Osteocyte (in vitro differentiated cells): ENCODE results near the gene HEBP2. TPM values are rescaled to one million over a fixed set of nuclear protein-coding genes. Genes with fewer than 3 reads are reported as not detected.

Experiments used
- DNase-seq: peaks from one replicate; pipeline ENCODE4 v3.0.0; 2021; ENCODE audit warnings: mixed read lengths; ENCODE audit not compliant: unreplicated experiment; ENCODE audit errors: extremely low spot score
- H3K27ac Mint-ChIP-seq: one replicate; pipeline ENCODE4 v1.8.0; 2021; ENCODE audit warnings: mild to moderate bottlenecking, mixed read lengths; ENCODE audit not compliant: unreplicated experiment
- H3K27me3 Mint-ChIP-seq: one replicate; pipeline ENCODE4 v1.8.0; 2021; ENCODE audit warnings: mixed read lengths; ENCODE audit not compliant: unreplicated experiment
- H3K36me3 Mint-ChIP-seq: one replicate; pipeline ENCODE4 v1.8.0; 2021; ENCODE audit warnings: mixed read lengths; ENCODE audit not compliant: unreplicated experiment
- H3K4me1 Mint-ChIP-seq: one replicate; pipeline ENCODE4 v1.8.0; 2021; ENCODE audit warnings: mixed read lengths; ENCODE audit not compliant: unreplicated experiment
- H3K4me3 Mint-ChIP-seq: one replicate; pipeline ENCODE4 v1.8.0; 2021; ENCODE audit warnings: mild to moderate bottlenecking, moderate library complexity, mixed read lengths; ENCODE audit not compliant: unreplicated experiment
- H3K9me3 Mint-ChIP-seq: one replicate; pipeline ENCODE4 v1.8.0; 2021; ENCODE audit warnings: mixed read lengths; ENCODE audit not compliant: unreplicated experiment
- total RNA-seq: library from RNA; stranded (reverse); gene quantifications from 2 replicates; pipeline ENCODE4 v1.2.1, GENCODE V29; 2021
- TF ChIP-seq, protein P1 (sequence below): fragments of 200-600 bp; sonication (generic); IDR thresholded peaks from 2 replicates; pipeline ENCODE4 v1.5.0; 2021; ENCODE audit warnings: antibody characterized with exemption, mild to moderate bottlenecking, moderate library complexity

Gene HEBP2
- total RNA-seq, 1 donor from 2014 or later = 36.8 TPM

DNA sequence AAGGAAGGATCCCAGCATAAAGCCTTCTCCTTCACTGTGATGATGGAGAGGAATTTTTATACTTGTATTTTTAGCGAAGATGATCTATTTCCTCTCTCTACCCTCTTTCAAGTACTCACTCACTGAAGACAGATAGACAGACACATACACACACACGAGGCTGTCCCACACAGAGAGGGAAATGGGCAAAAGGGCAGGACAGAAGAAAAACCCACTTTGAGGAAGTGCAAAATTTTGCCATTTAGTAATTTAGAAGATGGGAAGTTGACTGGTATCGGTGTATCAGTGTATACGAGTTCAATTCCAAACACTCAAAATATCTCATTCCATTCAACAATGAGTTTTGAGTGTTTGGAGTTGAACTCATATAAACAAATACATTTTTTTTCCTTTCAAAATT is 30.9 kb downstream of the HEBP2 start:
- H3K27ac Mint-ChIP-seq = no peak overlapping the region
- peaks cover 17% of the 10 kb centered on the region for H3K36me3 Mint-ChIP-seq
- no peak for DNase-seq
- H3K4me3 Mint-ChIP-seq = no peak overlapping the region
- peaks cover 6% of the 10 kb centered on the region for H3K4me1 Mint-ChIP-seq
- TF ChIP-seq, protein P1, sequence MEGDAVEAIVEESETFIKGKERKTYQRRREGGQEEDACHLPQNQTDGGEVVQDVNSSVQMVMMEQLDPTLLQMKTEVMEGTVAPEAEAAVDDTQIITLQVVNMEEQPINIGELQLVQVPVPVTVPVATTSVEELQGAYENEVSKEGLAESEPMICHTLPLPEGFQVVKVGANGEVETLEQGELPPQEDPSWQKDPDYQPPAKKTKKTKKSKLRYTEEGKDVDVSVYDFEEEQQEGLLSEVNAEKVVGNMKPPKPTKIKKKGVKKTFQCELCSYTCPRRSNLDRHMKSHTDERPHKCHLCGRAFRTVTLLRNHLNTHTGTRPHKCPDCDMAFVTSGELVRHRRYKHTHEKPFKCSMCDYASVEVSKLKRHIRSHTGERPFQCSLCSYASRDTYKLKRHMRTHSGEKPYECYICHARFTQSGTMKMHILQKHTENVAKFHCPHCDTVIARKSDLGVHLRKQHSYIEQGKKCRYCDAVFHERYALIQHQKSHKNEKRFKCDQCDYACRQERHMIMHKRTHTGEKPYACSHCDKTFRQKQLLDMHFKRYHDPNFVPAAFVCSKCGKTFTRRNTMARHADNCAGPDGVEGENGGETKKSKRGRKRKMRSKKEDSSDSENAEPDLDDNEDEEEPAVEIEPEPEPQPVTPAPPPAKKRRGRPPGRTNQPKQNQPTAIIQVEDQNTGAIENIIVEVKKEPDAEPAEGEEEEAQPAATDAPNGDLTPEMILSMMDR = no peak
- H3K27me3 Mint-ChIP-seq = no peaks in the 10 kb centered on the region
- H3K9me3 Mint-ChIP-seq = no peaks in the 10 kb centered on the region

DNA sequence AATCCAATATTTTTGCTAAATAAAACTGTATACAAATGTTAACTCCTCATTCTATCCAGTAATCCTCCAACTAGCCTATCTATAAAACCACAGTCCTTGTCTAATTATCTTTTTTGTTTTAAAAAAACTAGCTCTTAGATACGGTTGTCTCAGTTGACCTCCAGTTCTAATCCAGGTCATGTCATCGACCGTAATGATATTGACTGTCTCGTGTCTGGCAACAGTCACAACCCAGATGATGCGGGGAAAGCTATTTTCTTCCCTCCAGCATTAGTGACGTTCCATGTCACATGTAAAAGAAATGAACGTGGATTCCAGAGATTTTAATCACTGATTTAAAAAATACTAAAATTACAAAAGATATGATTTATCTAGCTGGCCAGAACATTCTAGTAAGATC is 35.5 kb downstream of the HEBP2 start:
- Mint-ChIP-seq H3K4me1 (peaks cover 6% of the 10 kb centered on the region), H3K27ac (no peak overlapping the region), H3K4me3 (no peak overlapping the region), H3K36me3 (peaks cover 18% of the 10 kb centered on the region), H3K27me3 (no peaks in the 10 kb centered on the region), H3K9me3 (no peaks in the 10 kb centered on the region)
- TF ChIP-seq, protein P1 = no peak
- DNase-seq = no peak

DNA sequence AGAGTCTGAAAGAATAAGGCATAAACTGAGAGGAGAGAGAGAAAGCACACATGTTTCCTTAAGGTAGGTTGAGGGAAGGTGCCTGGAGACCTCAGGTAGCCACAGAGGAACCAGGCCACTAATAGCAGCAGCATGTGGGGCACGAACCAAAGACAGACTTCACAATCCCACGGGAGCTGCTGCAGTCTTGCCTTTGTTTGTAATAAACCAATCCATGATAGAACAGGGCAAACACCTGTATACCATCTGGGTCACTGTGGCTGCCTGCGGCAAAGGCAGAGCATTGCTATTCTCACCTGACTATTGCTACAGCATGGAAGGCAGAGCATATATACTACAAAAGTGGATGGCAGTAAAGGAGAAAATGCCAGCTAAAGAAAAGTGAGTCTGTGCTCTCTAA is 36.3 kb downstream of the HEBP2 start:
- Mint-ChIP-seq H3K4me1 (peaks cover 1% of the 10 kb centered on the region), H3K27ac (no peak overlapping the region), H3K27me3 (no peaks in the 10 kb centered on the region), H3K9me3 (no peaks in the 10 kb centered on the region), H3K4me3 (no peak overlapping the region), H3K36me3 (peaks cover 18% of the 10 kb centered on the region)
- TF ChIP-seq, protein P1 = no peak
- no peak for DNase-seq

DNA sequence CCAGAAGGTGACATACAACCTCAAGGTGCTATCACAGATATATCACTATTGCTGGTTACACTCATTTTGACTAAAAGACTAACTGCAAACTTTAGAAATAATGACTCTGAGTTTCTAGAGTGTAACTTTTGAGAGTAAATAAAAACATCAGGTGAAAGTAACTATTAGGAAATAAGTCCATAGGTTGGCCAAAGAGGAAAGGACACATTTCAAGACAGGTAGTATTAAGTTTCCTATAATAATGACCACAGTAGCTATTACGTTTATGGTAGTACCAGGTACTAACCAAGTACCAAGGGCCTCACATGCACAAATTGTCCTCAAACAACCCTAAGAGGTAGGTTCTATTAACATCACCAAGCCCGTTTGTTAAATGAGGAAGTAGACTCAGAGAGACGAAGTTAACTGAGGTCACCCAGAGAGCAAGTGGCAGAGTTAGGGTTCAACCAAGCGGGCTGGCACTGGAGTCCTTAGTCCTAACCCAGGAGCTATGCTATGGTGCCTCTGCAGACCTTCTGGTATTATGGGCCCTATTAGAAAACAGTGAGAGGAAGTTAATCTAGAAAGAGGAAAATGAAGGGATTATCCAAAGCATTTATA is 36.8 kb downstream of the HEBP2 start:
- Mint-ChIP-seq H3K36me3 (peaks cover 18% of the 10 kb centered on the region), H3K4me3 (no peak overlapping the region), H3K9me3 (no peaks in the 10 kb centered on the region), H3K4me1 (no peaks in the 10 kb centered on the region), H3K27me3 (no peaks in the 10 kb centered on the region), H3K27ac (no peak overlapping the region)
- no peak for DNase-seq
- TF ChIP-seq, protein P1 = no peak

DNA sequence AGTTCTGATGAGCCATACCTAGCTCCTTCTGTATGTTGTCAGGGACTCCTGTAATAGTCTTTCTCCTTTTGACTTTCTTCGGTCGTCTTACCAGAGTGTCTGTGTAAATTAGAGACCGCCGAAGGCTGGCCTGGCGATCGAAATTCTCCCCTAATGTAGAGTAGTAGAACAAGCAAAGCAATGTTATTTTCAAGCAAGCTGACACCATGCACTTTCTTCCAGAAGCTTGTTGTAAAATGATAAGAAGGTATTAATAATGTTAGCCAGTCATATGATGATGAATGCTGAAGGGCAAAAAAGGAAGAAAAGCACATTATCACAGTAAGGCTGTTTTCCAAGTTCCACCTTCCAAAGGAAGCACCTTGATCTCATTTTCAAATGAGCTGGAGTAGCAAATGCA is 37.9 kb downstream of the HEBP2 start:
- TF ChIP-seq, protein P1 = no peak
- Mint-ChIP-seq H3K27me3 (no peaks in the 10 kb centered on the region), H3K4me1 (no peaks in the 10 kb centered on the region), H3K9me3 (no peaks in the 10 kb centered on the region), H3K36me3 (peaks cover 24% of the 10 kb centered on the region), H3K4me3 (no peak overlapping the region), H3K27ac (no peak overlapping the region)
- DNase-seq = no peak
